Fibroblast of skin of right quadriceps (primary cell): ENCODE results near the gene UBE2QL1.

ENCODE experiments used
- DNase-seq: peaks from one replicate; pipeline ENCODE4 v3.0.0-alpha.2; 2013

UBE2QL1 gene

GRCh38 chr5:6541256-6542013, 92.8 kb downstream of the UBE2QL1 start:
- no peak for DNase-seq

- DNase-seq = no peak
These were observed 94.0 kb downstream of the UBE2QL1 start for GRCh38 chr5:6542421-6543345.

- no peak for DNase-seq
These were observed 94.7 kb downstream of the UBE2QL1 start for GRCh38 chr5:6543346-6543730.

- DNase-seq = no peak
These were observed 95.3 kb downstream of the UBE2QL1 start for GRCh38 chr5:6543830-6544560.
